Keratinocyte (primary cell): ENCODE results near the gene WNT9B. TPM values are rescaled to one million over a fixed set of nuclear protein-coding genes. Genes with fewer than 3 reads are reported as not detected.

ENCODE experiments used
- DNase-seq: peaks from one replicate; pipeline ENCODE4 v3.0.0-alpha.2; 2011; ENCODE audit warnings: low read depth, missing footprints, low spot score
- FAIRE-seq: peaks from 2 replicates; lab custom pipeline; 2011; peaks lifted over from hg19 to GRCh38; lab: Jason Lieb, UNC
- H2AFZ ChIP-seq: 2 replicates; pipeline ENCODE4 v1.6.0; 2012; ENCODE audit warnings: low read length, control low read depth, inconsistent platforms; ENCODE audit not compliant: control insufficient read depth
- H3K27ac ChIP-seq: 2 replicates; pipeline ENCODE4 v1.5.1; 2011; ENCODE audit warnings: low read length; ENCODE audit not compliant: control insufficient read depth, insufficient read depth
- H3K27me3 ChIP-seq: 3 replicates; pipeline ENCODE4 v1.6.0; 2011; ENCODE audit warnings: low read length; ENCODE audit not compliant: control insufficient read depth, insufficient read depth; ENCODE audit errors: extremely low read depth
- H3K36me3 ChIP-seq, 2 experiments: 2 replicates in 1 of 2; 3 replicates in 1 of 2; pipeline ENCODE4 v1.5.1; 2011; ENCODE audit warnings: low read length in 2 of 2, mild to moderate bottlenecking in 1 of 2; ENCODE audit not compliant: control insufficient read depth in 2 of 2, insufficient read depth in 2 of 2; ENCODE audit errors: extremely low read depth in 1 of 2
- H3K4me1 ChIP-seq: 3 replicates; pipeline ENCODE4 v1.5.1; 2011; ENCODE audit warnings: low read length; ENCODE audit not compliant: control insufficient read depth, insufficient read depth; ENCODE audit errors: extremely low read depth
- H3K4me2 ChIP-seq: 3 replicates; pipeline ENCODE4 v1.6.0; 2011; ENCODE audit warnings: low read depth, low read length; ENCODE audit not compliant: control insufficient read depth, insufficient read depth; ENCODE audit errors: extremely low read depth
- H3K4me3 ChIP-seq, 3 experiments: fragments of 200-600 bp in 1 of 3; sonication (generic) in 1 of 3; 2 replicates in 2 of 3; 3 replicates in 1 of 3; pipeline ENCODE4 v1.5.1; 2011 to 2016; ENCODE audit warnings: low read length in 3 of 3, mild to moderate bottlenecking in 3 of 3, control low read depth in 2 of 3, inconsistent platforms in 1 of 3, low read depth in 1 of 3, mixed read lengths in 1 of 3, mixed run types in 1 of 3, moderate library complexity in 1 of 3; ENCODE audit not compliant: control insufficient read depth in 2 of 3, insufficient read depth in 2 of 3; ENCODE audit errors: extremely low read depth in 1 of 3
- H3K79me2 ChIP-seq: 2 replicates; pipeline ENCODE4 v1.6.0; 2012; ENCODE audit warnings: low read length; ENCODE audit not compliant: control insufficient read depth, insufficient read depth
- H3K9ac ChIP-seq: 3 replicates; pipeline ENCODE4 v1.6.0; 2011; ENCODE audit warnings: low read length; ENCODE audit not compliant: control insufficient read depth, insufficient read depth; ENCODE audit errors: extremely low read depth
- H3K9me1 ChIP-seq: 3 replicates; pipeline ENCODE4 v1.6.0; 2011; ENCODE audit warnings: low read length; ENCODE audit not compliant: control insufficient read depth, insufficient read depth; ENCODE audit errors: extremely low read depth
- H3K9me3 ChIP-seq: 2 replicates; pipeline ENCODE4 v1.5.1; 2012; ENCODE audit warnings: low read depth, low read length; ENCODE audit not compliant: control insufficient read depth
- H4K20me1 ChIP-seq: 3 replicates; pipeline ENCODE4 v1.6.0; 2011; ENCODE audit warnings: low read length; ENCODE audit not compliant: control insufficient read depth, insufficient read depth; ENCODE audit errors: extremely low read depth
- CTCF ChIP-seq, 3 experiments: IDR thresholded peaks in 1 of 3; conservative IDR thresholded peaks in 1 of 3; optimal IDR thresholded peaks in 1 of 3; 2 replicates in 2 of 3; 3 replicates in 1 of 3; pipeline versions ENCODE3 to v1.5.1; 2011; ENCODE audit warnings: low read length in 3 of 3, mild to moderate bottlenecking in 3 of 3, moderate library complexity in 2 of 3, control low read depth in 1 of 3, inconsistent platforms in 1 of 3; ENCODE audit not compliant: insufficient read depth in 2 of 3; ENCODE audit errors: extremely low read depth in 1 of 3
- EZH2 ChIP-seq: IDR thresholded peaks from one replicate; pipeline ENCODE4 v1.6.1; 2012; ENCODE audit warnings: inconsistent platforms, mild to moderate bottlenecking, low read length, moderate library complexity
- dilution Hi-C: fragments of 300-500 bp; cut with MboI; formaldehyde crosslinking; loops from one replicate; pipeline ENCODE4 v1.7.0; 2020; ENCODE audit warnings: low sequenced_read_pairs; ENCODE audit not compliant: extremely low pct_ligation_motif_present
- polyA plus RNA-seq, 5 experiments: library from polyadenylated mRNA; depleted of rRNA in 3 of 5; stranded (reverse) in 3 of 5; stranded (forward) in 1 of 5; unstranded in 1 of 5; fragments of >200 nt; gene quantifications; 1 replicate in 1 of 5; 2 replicates in 3 of 5; 3 replicates in 1 of 5; pipeline versions ENCODE4 v1.2.1 to v1.2.3, GENCODE V29; 2011 to 2012; ENCODE audit warnings: missing spikeins in 2 of 5, low read depth in 1 of 5, low replicate concordance in 1 of 5

Gene WNT9B
- polyA plus RNA-seq, 1 donor (not counting 4 experiments of a cell fraction or from before 2014, with no cell fraction given): not detected

- dilution Hi-C loops: no loop called here
- no peaks in the 10 kb centered on the region for H4K20me1 ChIP-seq
- no peak overlapping the region for H3K4me2 ChIP-seq
Measured at GRCh38 chr17:46887717-46888116, 36.3 kb downstream of the WNT9B start.

GRCh38 chr17:46888727-46889126 lies 37.3 kb downstream of the WNT9B start:
- H3K9ac ChIP-seq: no peak overlapping the region
- TF ChIP-seq EZH2 (no peak), CTCF (optimal IDR thresholded peaks at IDR 0.05 in 1 of 3, IDR thresholded peaks at IDR 0.05 in 1 of 3, conservative IDR thresholded peaks at IDR 0.05 in 1 of 3; ENCODE audit: extremely low read depth in 1 of 3, insufficient read depth in 2 of 3, low read length in 3 of 3) (no peak)
- H3K27ac ChIP-seq: no peak overlapping the region
- DNase-seq (no peak), FAIRE-seq (no peak)
- H3K9me1 ChIP-seq: no peaks in the 10 kb centered on the region
- H3K4me2 ChIP-seq: no peak overlapping the region
- no peak overlapping the region for H3K4me3 ChIP-seq
- H3K79me2 ChIP-seq: no peaks in the 10 kb centered on the region
- H4K20me1 ChIP-seq: no peaks in the 10 kb centered on the region
- peaks cover 22% of the 10 kb centered on the region for H3K27me3 ChIP-seq
- H3K9me3 ChIP-seq: no peaks in the 10 kb centered on the region
- no peak overlapping the region for H2AFZ ChIP-seq
- no peaks in the 10 kb centered on the region for H3K36me3 ChIP-seq
- no peaks in the 10 kb centered on the region for H3K4me1 ChIP-seq
- dilution Hi-C loops: no loop called here

More at GRCh38 chr17:46887717-46888116, 36.3 kb downstream of the WNT9B start:
- Histone ChIP-seq H3K4me3 (no peak overlapping the region), H3K36me3 (no peaks in the 10 kb centered on the region), H3K9ac (no peak overlapping the region), H2AFZ (no peak overlapping the region), H3K9me1 (no peaks in the 10 kb centered on the region), H3K79me2 (no peaks in the 10 kb centered on the region), H3K27ac (no peak overlapping the region), H3K9me3 (no peaks in the 10 kb centered on the region), H3K27me3 (peaks cover 24% of the 10 kb centered on the region), H3K4me1 (no peaks in the 10 kb centered on the region)
- TF ChIP-seq CTCF (optimal IDR thresholded peaks at IDR 0.05 in 1 of 3, IDR thresholded peaks at IDR 0.05 in 1 of 3, conservative IDR thresholded peaks at IDR 0.05 in 1 of 3; ENCODE audit: extremely low read depth in 1 of 3, insufficient read depth in 2 of 3, low read length in 3 of 3) (no peak), EZH2 (no peak)
- no peak for DNase-seq
- no peak for FAIRE-seq
